K562 (cell line): ENCODE measurements around the gene TMEM63A. TPM values are rescaled to one million over a fixed set of nuclear protein-coding genes. Genes with fewer than 3 reads are reported as not detected.

ENCODE experiments used
- GABPA ChIP-seq: fragments of 200-800 bp; sonication (Bioruptor generic); conservative IDR thresholded peaks from 2 replicates; pipeline ENCODE4 v1.6.1; 2016; ENCODE audit warnings: low read depth, missing genetic modification characterization, missing compliant biosample characterization
- GATAD2A ChIP-seq: fragments of 450-650 bp; IDR thresholded peaks from 2 replicates; pipeline ENCODE4 v1.6.1; 2017
- HMGXB4 ChIP-seq: sonication (generic); formaldehyde crosslinking; IDR thresholded peaks from 2 replicates; pipeline ENCODE4 v1.8.1; 2023; ENCODE audit warnings: mild to moderate bottlenecking, missing genetic modification reagents
- KAT7 ChIP-seq: sonication (generic); formaldehyde crosslinking; IDR thresholded peaks from 2 replicates; pipeline ENCODE4 v1.8.0; 2022; ENCODE audit warnings: missing genetic modification reagents, mild to moderate bottlenecking, borderline replicate concordance
- KDM1A ChIP-seq, 2 experiments: fragments of 450-650 bp; IDR thresholded peaks; 2 replicates each; pipeline ENCODE4 v1.6.1; 2016; ENCODE audit warnings: mild to moderate bottlenecking in 2 of 2
- MBD2 ChIP-seq: sonication (generic); IDR thresholded peaks from 2 replicates; pipeline ENCODE4 v1.6.1; 2016; ENCODE audit warnings: low read depth, borderline replicate concordance
- MGA ChIP-seq: fragments of 450-650 bp; IDR thresholded peaks from 2 replicates; pipeline ENCODE4 v1.6.1; 2016; ENCODE audit warnings: mild to moderate bottlenecking, moderate library complexity
- NELFE ChIP-seq: IDR thresholded peaks from 2 replicates; pipeline ENCODE4 v1.6.1; 2011; ENCODE audit warnings: mild to moderate bottlenecking; ENCODE audit not compliant: insufficient read depth, insufficient read length
- NONO ChIP-seq, 2 experiments: fragments of 200-400 bp in 1 of 2; fragments of 450-650 bp in 1 of 2; formaldehyde crosslinking in 1 of 2; IDR thresholded peaks; 2 replicates each; pipeline ENCODE4 v1.6.1; 2017; ENCODE audit warnings: low read depth in 2 of 2, mild to moderate bottlenecking in 2 of 2, moderate library complexity in 2 of 2, low read length in 1 of 2
- POLR2B ChIP-seq: fragments of 450-650 bp; IDR thresholded peaks from 2 replicates; pipeline ENCODE4 v1.6.1; 2018; ENCODE audit warnings: low read depth; ENCODE audit not compliant: partially characterized antibody
- POLR3G ChIP-seq: IDR thresholded peaks from 2 replicates; pipeline ENCODE4 v1.6.1; 2011; ENCODE audit not compliant: insufficient read length, insufficient replicate concordance; ENCODE audit errors: extremely low read depth
- RBM25 ChIP-seq: fragments of 200-400 bp; formaldehyde crosslinking; IDR thresholded peaks from 2 replicates; pipeline ENCODE4 v1.6.1; 2018; ENCODE audit warnings: low read length, low read depth, moderate library complexity; ENCODE audit not compliant: severe bottlenecking
- RBM39 ChIP-seq: fragments of 200-400 bp; formaldehyde crosslinking; optimal IDR thresholded peaks from 2 replicates; pipeline ENCODE3; 2018; ENCODE audit warnings: low read depth, low read length
- ZKSCAN1 ChIP-seq: fragments of 150-350 bp; IDR thresholded peaks from 2 replicates; pipeline ENCODE4 v1.6.1; 2016; ENCODE audit warnings: low read depth, low read length
- polyA plus RNA-seq, 8 experiments: library from polyadenylated mRNA; depleted of rRNA in 4 of 8; stranded (reverse) in 5 of 8; unstranded in 3 of 8; fragments of >200 nt; fragmentation: Nextera tagmentation in 2 of 8; fragmentation: Illumina TruSeq in 1 of 8; extraction: Ambion mirVana in 2 of 8; extraction: Trizol in 1 of 8; gene quantifications; 2 replicates each; pipeline versions ENCODE4 v1.2.1 to v1.2.3, GENCODE V29; 2011 to 2014; ENCODE audit warnings: inconsistent platforms in 1 of 8, missing spikeins in 1 of 8
- total RNA-seq, 7 experiments: library from RNA; depleted of rRNA in 6 of 7; stranded (reverse); fragments of >200 nt in 6 of 7; fragmentation: Illumina TruSeq in 2 of 7; extraction: Trizol in 2 of 7; gene quantifications; 2 replicates each; pipeline versions ENCODE4 v1.2.1 to v1.2.3, GENCODE V29; 2011 to 2021; ENCODE audit warnings: low replicate concordance in 1 of 7

TMEM63A gene
- total and polyA plus RNA-seq, 9 of the 15 experiments (the other 6 are each of a cell fraction or from before 2014, with no cell fraction given): 2.0 to 54.6 (median 17.5) TPM

GRCh38 chr1:225928186-225929175, 46.3 kb upstream of the TMEM63A start (continued):
- TF ChIP-seq MGA: peak; percentile 35; the same call in 1 of the 2 replicates
- peak; percentile 74; the same call in 1 of the 2 replicates for TF ChIP-seq MBD2
- no peak for TF ChIP-seq POLR3G
- peak; percentile 86 for TF ChIP-seq POLR2B
- TF ChIP-seq HMGXB4 (CRISPR knock-in tag): no peak
- peak; percentile 96 for TF ChIP-seq GATAD2A
- TF ChIP-seq ZKSCAN1: peak; percentile 78
- peak; percentile 98; the same call in 1 of the 2 replicates for TF ChIP-seq KAT7 (CRISPR knock-in tag)
- no peak for TF ChIP-seq RBM25
- peak in 1 of 2 experiments; percentile 86; a peak in 2 of 4 replicates for TF ChIP-seq NONO (IDR thresholded peaks at IDR 0.05; ENCODE audit: low read depth in 2 of 2, low read length in 1 of 2)
- no peak for TF ChIP-seq RBM39
- TF ChIP-seq GABPA (tag): peak; percentile 50; the same call in 1 of the 2 replicates
- TF ChIP-seq KDM1A (IDR thresholded peaks at IDR 0.05): peak; percentile 95 to 97
- no peak for TF ChIP-seq NELFE
